Astrocyte (in vitro differentiated cells and primary cell): ENCODE measurements around the gene HECTD2. TPM values are rescaled to one million over a fixed set of nuclear protein-coding genes. Genes with fewer than 3 reads are reported as not detected.
A peak's percentile ranks its signal among the peaks of the same experiment; 100 is the strongest.

Experiments used
- DNase-seq: peaks from one replicate; pipeline ENCODE4 v3.0.0-alpha.2; 2010; ENCODE audit warnings: low read depth
- FAIRE-seq: peaks from 2 replicates; lab custom pipeline; 2011; peaks lifted over from hg19 to GRCh38; lab: Jason Lieb, UNC
- H2AFZ ChIP-seq: 2 replicates; pipeline ENCODE4 v1.6.0; 2012; ENCODE audit warnings: low read depth, low read length, inconsistent platforms
- H3K27ac ChIP-seq: 2 replicates; pipeline ENCODE4 v1.5.1; 2011; ENCODE audit warnings: low read depth, low read length, inconsistent platforms
- H3K27me3 ChIP-seq: 2 replicates; pipeline ENCODE4 v1.6.0; 2011; ENCODE audit warnings: low read length, inconsistent platforms; ENCODE audit not compliant: insufficient read depth
- H3K36me3 ChIP-seq: 2 replicates; pipeline ENCODE4 v1.5.1; 2011; ENCODE audit warnings: low read length, inconsistent platforms; ENCODE audit not compliant: insufficient read depth
- H3K4me1 ChIP-seq: 2 replicates; pipeline ENCODE4 v1.5.1; 2011; ENCODE audit warnings: low read length, inconsistent platforms; ENCODE audit not compliant: insufficient read depth
- H3K4me2 ChIP-seq: 2 replicates; pipeline ENCODE4 v1.6.0; 2012; ENCODE audit warnings: low read length, inconsistent platforms
- H3K4me3 ChIP-seq: 2 replicates; pipeline ENCODE4 v1.5.1; 2011; ENCODE audit warnings: low read depth, mild to moderate bottlenecking, low read length, inconsistent platforms; ENCODE audit not compliant: insufficient read depth
- H3K79me2 ChIP-seq: 2 replicates; pipeline ENCODE4 v1.6.0; 2012; ENCODE audit warnings: mild to moderate bottlenecking, low read length, inconsistent platforms; ENCODE audit not compliant: insufficient read depth
- H3K9ac ChIP-seq: 2 replicates; pipeline ENCODE4 v1.6.0; 2012; ENCODE audit warnings: mild to moderate bottlenecking, low read length, inconsistent platforms
- H3K9me3 ChIP-seq: 2 replicates; pipeline ENCODE4 v1.5.1; 2012; ENCODE audit warnings: low read depth, mild to moderate bottlenecking, low read length, inconsistent platforms; ENCODE audit not compliant: insufficient read depth
- H4K20me1 ChIP-seq: 2 replicates; pipeline ENCODE4 v1.6.0; 2012; ENCODE audit warnings: low read length, inconsistent platforms; ENCODE audit not compliant: insufficient read depth
- H3K27ac Mint-ChIP-seq: one replicate; pipeline ENCODE4 v1.8.0; 2021; ENCODE audit warnings: mild to moderate bottlenecking, mixed read lengths; ENCODE audit not compliant: unreplicated experiment
- H3K27me3 Mint-ChIP-seq: one replicate; pipeline ENCODE4 v1.8.0; 2021; ENCODE audit warnings: low read depth, mixed read lengths; ENCODE audit not compliant: unreplicated experiment
- H3K36me3 Mint-ChIP-seq: one replicate; pipeline ENCODE4 v1.8.0; 2021; ENCODE audit warnings: low read depth, mixed read lengths; ENCODE audit not compliant: unreplicated experiment
- H3K4me1 Mint-ChIP-seq: one replicate; pipeline ENCODE4 v1.8.0; 2021; ENCODE audit warnings: low read depth, mixed read lengths; ENCODE audit not compliant: unreplicated experiment
- H3K4me3 Mint-ChIP-seq: one replicate; pipeline ENCODE4 v1.8.0; 2021; ENCODE audit warnings: mild to moderate bottlenecking, moderate library complexity, mixed read lengths; ENCODE audit not compliant: unreplicated experiment
- H3K9me3 Mint-ChIP-seq: one replicate; pipeline ENCODE4 v1.8.0; 2021; ENCODE audit warnings: mild to moderate bottlenecking, mixed read lengths; ENCODE audit not compliant: unreplicated experiment
- CTCF ChIP-seq: IDR thresholded peaks from 2 replicates; pipeline ENCODE4 v1.5.1; 2011; ENCODE audit warnings: low read depth, mild to moderate bottlenecking, inconsistent platforms, low read length, moderate library complexity; ENCODE audit not compliant: insufficient read depth
- EZH2 ChIP-seq: IDR thresholded peaks from 2 replicates; pipeline ENCODE4 v1.6.1; 2012; ENCODE audit warnings: mild to moderate bottlenecking, low read length, inconsistent platforms; ENCODE audit not compliant: insufficient read depth
- total RNA-seq: library from RNA; stranded (reverse); gene quantifications from 2 replicates; pipeline ENCODE4 v1.2.1, GENCODE V29; 2021

Gene HECTD2
- total RNA-seq, 1 donor from 2014 or later, result 11.9 TPM

GRCh38 chr10:91424016-91424415, 13.9 kb downstream of the HECTD2 start:
- peaks cover 11% of the 10 kb centered on the region for H4K20me1 ChIP-seq
- no peak for DNase-seq
- no peak overlapping the region for H3K4me2 ChIP-seq
- H3K4me3 Mint-ChIP-seq, result no peak overlapping the region
- FAIRE-seq, result peak; percentile 5
- H3K4me1 ChIP-seq, result peaks cover 8% of the 10 kb centered on the region
- no peaks in the 10 kb centered on the region for H3K36me3 Mint-ChIP-seq
- TF ChIP-seq CTCF, result no peak
- no peak for TF ChIP-seq EZH2
- no peak overlapping the region for H3K4me3 ChIP-seq
- H3K9ac ChIP-seq, result no peak overlapping the region
- H3K27ac Mint-ChIP-seq, result peak overlapping the region; percentile 8
- no peaks in the 10 kb centered on the region for H3K9me3 ChIP-seq
- no peaks in the 10 kb centered on the region for H3K27me3 Mint-ChIP-seq
- H2AFZ ChIP-seq, result no peak overlapping the region
- H3K4me1 Mint-ChIP-seq, result peaks cover 11% of the 10 kb centered on the region
- no peaks in the 10 kb centered on the region for H3K9me3 Mint-ChIP-seq
- H3K27me3 ChIP-seq, result no peaks in the 10 kb centered on the region
- no peak overlapping the region for H3K27ac ChIP-seq
- peaks cover 58% of the 10 kb centered on the region for H3K79me2 ChIP-seq
- no peaks in the 10 kb centered on the region for H3K36me3 ChIP-seq

GRCh38 chr10:91432175-91432574, 22.0 kb downstream of the HECTD2 start:
- H3K27me3 ChIP-seq, result no peaks in the 10 kb centered on the region
- H3K4me3 ChIP-seq, result no peak overlapping the region
- no peak overlapping the region for H3K4me3 Mint-ChIP-seq
- H3K9ac ChIP-seq, result no peak overlapping the region
- no peak overlapping the region for H2AFZ ChIP-seq
- DNase-seq (no peak), FAIRE-seq (no peak)
- no peak overlapping the region for H3K27ac Mint-ChIP-seq
- H3K36me3 Mint-ChIP-seq, result no peaks in the 10 kb centered on the region
- no peak overlapping the region for H3K27ac ChIP-seq
- no peaks in the 10 kb centered on the region for H3K9me3 ChIP-seq
- no peaks in the 10 kb centered on the region for H3K27me3 Mint-ChIP-seq
- H3K36me3 ChIP-seq, result no peaks in the 10 kb centered on the region
- H3K4me2 ChIP-seq, result no peak overlapping the region
- peaks cover 8% of the 10 kb centered on the region for H3K4me1 ChIP-seq
- peaks cover 2% of the 10 kb centered on the region for H4K20me1 ChIP-seq
- no peaks in the 10 kb centered on the region for H3K9me3 Mint-ChIP-seq
- TF ChIP-seq CTCF (no peak), EZH2 (no peak)
- peaks cover 18% of the 10 kb centered on the region for H3K4me1 Mint-ChIP-seq
- peaks cover 5% of the 10 kb centered on the region for H3K79me2 ChIP-seq

DNA sequence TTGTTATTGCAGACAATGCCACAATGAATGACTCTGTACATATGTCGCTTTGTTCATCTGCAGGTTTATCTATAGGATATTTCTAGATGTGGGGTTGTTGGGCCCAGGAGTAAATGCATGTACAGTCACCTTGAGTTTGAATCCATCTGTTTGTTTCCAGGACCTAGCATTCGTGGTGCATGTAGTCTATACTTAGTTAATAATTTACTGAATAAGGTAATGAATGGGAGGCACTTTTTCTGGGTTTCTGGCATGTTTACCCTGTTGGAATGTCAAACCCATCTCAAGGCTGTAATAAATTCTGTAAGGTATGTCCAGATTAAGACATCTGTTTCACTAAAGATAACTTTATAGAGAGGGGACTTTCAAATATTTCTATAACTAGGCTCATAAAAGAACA, 23.5 kb downstream of the HECTD2 start:
- no peaks in the 10 kb centered on the region for H3K27me3 ChIP-seq
- Mint-ChIP-seq H3K4me3 (no peak overlapping the region), H3K27ac (no peak overlapping the region), H3K4me1 (peaks cover 18% of the 10 kb centered on the region), H3K9me3 (no peaks in the 10 kb centered on the region), H3K36me3 (no peaks in the 10 kb centered on the region), H3K27me3 (no peaks in the 10 kb centered on the region)
- H3K9me3 ChIP-seq, result no peaks in the 10 kb centered on the region
- no peak overlapping the region for H3K4me3 ChIP-seq
- no peak overlapping the region for H3K27ac ChIP-seq
- H3K79me2 ChIP-seq, result peaks cover 9% of the 10 kb centered on the region
- peaks cover 8% of the 10 kb centered on the region for H3K4me1 ChIP-seq
- H4K20me1 ChIP-seq, result peaks cover 3% of the 10 kb centered on the region
- FAIRE-seq (no peak), DNase-seq (no peak)
- no peaks in the 10 kb centered on the region for H3K36me3 ChIP-seq
- TF ChIP-seq CTCF (no peak), EZH2 (no peak)
- H3K9ac ChIP-seq, result no peak overlapping the region
- no peak overlapping the region for H2AFZ ChIP-seq
- H3K4me2 ChIP-seq, result peak overlapping the region; percentile 18
